GM19193 (cell line): ENCODE measurements around the gene CNIH3.

ENCODE experiments used
- POLR2A ChIP-seq: IDR thresholded peaks from 4 replicates; pipeline ENCODE4 v1.6.1; 2011; ENCODE audit not compliant: insufficient read depth, insufficient read length; ENCODE audit errors: extremely low read depth

The CNIH3 gene

GRCh38 chr1:224615861-224616755, at the start of gene CNIH3:
CNIH3 (plus strand) TSS chr1:224616317; CDS start chr1:224617175, 858 bp downstream.
- no peak for TF ChIP-seq POLR2A

- TF ChIP-seq POLR2A: no peak
Measured at GRCh38 chr1:224569276-224569675, 46.8 kb upstream of the CNIH3 start.

- TF ChIP-seq POLR2A: no peak
Measured at GRCh38 chr1:224579526-224579925, 36.6 kb upstream of the CNIH3 start.

- TF ChIP-seq POLR2A: no peak
Measured at GRCh38 chr1:224580006-224580405, 36.1 kb upstream of the CNIH3 start.

GRCh38 chr1:224582041-224582440, 34.1 kb upstream of the CNIH3 start:
- TF ChIP-seq POLR2A: no peak

GRCh38 chr1:224583774-224584173, 32.3 kb upstream of the CNIH3 start:
- no peak for TF ChIP-seq POLR2A

- no peak for TF ChIP-seq POLR2A
Measured at GRCh38 chr1:224585051-224585450, 31.1 kb upstream of the CNIH3 start.

GRCh38 chr1:224587051-224587450, 29.1 kb upstream of the CNIH3 start:
- TF ChIP-seq POLR2A: no peak

- no peak for TF ChIP-seq POLR2A
Measured at GRCh38 chr1:224588515-224588914, 27.6 kb upstream of the CNIH3 start.

GRCh38 chr1:224589006-224589405, 27.1 kb upstream of the CNIH3 start:
- TF ChIP-seq POLR2A: no peak

- TF ChIP-seq POLR2A: no peak
Measured at GRCh38 chr1:224591326-224591725, 24.8 kb upstream of the CNIH3 start.

GRCh38 chr1:224592636-224593582, 23.2 kb upstream of the CNIH3 start:
- TF ChIP-seq POLR2A: no peak

- TF ChIP-seq POLR2A: no peak
Measured at GRCh38 chr1:224594360-224594759, 21.8 kb upstream of the CNIH3 start.

GRCh38 chr1:224594851-224595250, 21.3 kb upstream of the CNIH3 start:
- no peak for TF ChIP-seq POLR2A

- TF ChIP-seq POLR2A: no peak
Measured at GRCh38 chr1:224605482-224606181, 10.5 kb upstream of the CNIH3 start.
